RKO (cell line): Measurements from ENCODE around the gene GLS2.
"Not testable (repeated sequence)": the region's sequence is repeated elsewhere in the genome, so short reads cannot be mapped to it uniquely, and the experiment has no call there.

Source experiments
- DNase-seq: peaks from one replicate; pipeline ENCODE4 v3.0.0-alpha.2; 2016; ENCODE audit warnings: low spot score

The GLS2 gene

GRCh38 chr12:56448860-56449621, 38.9 kb downstream of the GLS2 start, which contains the start of gene TIMELESS:
TIMELESS (minus strand) TSS chr12:56449426; CDS start chr12:56434170, 15,256 bp downstream.
- peak; percentile 92 for DNase-seq

- not testable (repeated sequence) for DNase-seq
These were observed 44.8 kb downstream of the GLS2 start for GRCh38 chr12:56443208-56443607.

- peak; percentile 35 for DNase-seq
These were observed 50.4 kb downstream of the GLS2 start for GRCh38 chr12:56437430-56438176.

- DNase-seq, result no peak
These were observed 53.1 kb downstream of the GLS2 start for GRCh38 chr12:56434828-56435227.

GRCh38 chr12:56431850-56432249, 56.1 kb downstream of the GLS2 start:
- DNase-seq, result no peak

GRCh38 chr12:56431288-56431687, 56.7 kb downstream of the GLS2 start:
- DNase-seq, result no peak

- no peak for DNase-seq
These were observed 62.0 kb downstream of the GLS2 start for GRCh38 chr12:56425940-56426438.

- no peak for DNase-seq
These were observed 62.8 kb downstream of the GLS2 start for GRCh38 chr12:56425193-56425592.
